Lung (tissue), 12 donors: ENCODE data around the gene XRCC4. TPM values are rescaled to one million over a fixed set of nuclear protein-coding genes. Genes with fewer than 3 reads are reported as not detected.

ENCODE experiments used
- ATAC-seq: fragments of 200-7000 bp; cut with Tn5 transposase; one replicate; pipeline ENCODE4 v1.9.1; 2020; ENCODE audit warnings: moderate number of reproducible peaks; ENCODE audit not compliant: insufficient read depth, low FRiP score
- DNase-seq, 3 donors: peaks; one replicate each; pipeline ENCODE4 v3.0.0-alpha.2; 2013 to 2017
- H3K27ac ChIP-seq, 2 donors: one replicate each; pipeline ENCODE4 v1.5.1; 2013; ENCODE audit warnings: mild to moderate bottlenecking in 2 of 2, moderate library complexity in 2 of 2, control low read depth in 1 of 2, inconsistent platforms in 1 of 2, low read depth in 1 of 2, low read length in 1 of 2
- H3K27me3 ChIP-seq, 3 donors: one replicate each; pipeline ENCODE4 v1.5.1; 2013; ENCODE audit warnings: low read length in 2 of 3; ENCODE audit not compliant: control insufficient read depth in 3 of 3, insufficient read depth in 3 of 3
- H3K36me3 ChIP-seq, 4 donors: one replicate each; pipeline ENCODE4 v1.5.1; 2013; ENCODE audit warnings: low read length in 4 of 4, mild to moderate bottlenecking in 1 of 4, moderate library complexity in 1 of 4; ENCODE audit not compliant: control insufficient read depth in 4 of 4, insufficient read depth in 4 of 4
- H3K4me1 ChIP-seq, 5 donors: one replicate each; pipeline ENCODE4 v1.5.1; 2013; ENCODE audit warnings: low read length in 5 of 5, mild to moderate bottlenecking in 2 of 5, moderate library complexity in 1 of 5; ENCODE audit not compliant: control insufficient read depth in 5 of 5, insufficient read depth in 5 of 5
- H3K4me3 ChIP-seq: one replicate; pipeline ENCODE4 v1.5.1; 2013; ENCODE audit warnings: mild to moderate bottlenecking, control low read depth, moderate library complexity
- H3K9ac ChIP-seq, 2 donors: one replicate each; pipeline ENCODE4 v1.5.1; 2013; ENCODE audit warnings: low read length in 2 of 2, control low read depth in 1 of 2; ENCODE audit not compliant: insufficient read depth in 1 of 2
- H3K9me3 ChIP-seq, 4 donors: one replicate each; pipeline ENCODE4 v1.5.1; 2013; ENCODE audit warnings: low read length in 3 of 4, mild to moderate bottlenecking in 1 of 4, moderate library complexity in 1 of 4; ENCODE audit not compliant: control insufficient read depth in 4 of 4, insufficient read depth in 3 of 4
- WGBS, 2 donors: extraction: QIAGEN DNeasy Blood & Tissue Kit; methylation state at CpG; one replicate each; pipeline ENCODE4 v1.1.7; 2013; 5-methylcytosine and 5-hydroxymethylcytosine counted together
- polyA plus RNA-seq, 2 donors: library from polyadenylated mRNA; stranded (reverse); fragments of 200-250 nt; gene quantifications; one replicate each; pipeline ENCODE4 v1.2.1, GENCODE V29; 2013
- total RNA-seq, 2 donors: library from RNA; depleted of rRNA in 1 of 2; stranded (reverse); fragments of >200 nt in 1 of 2; gene quantifications; one replicate each; pipeline ENCODE4 v1.2.1, GENCODE V29; 2014 to 2021
- TF ChIP-seq, protein P1 (sequence below): IDR thresholded peaks from 2 replicates; pipeline ENCODE4 v1.5.1; 2012; ENCODE audit warnings: mild to moderate bottlenecking; ENCODE audit errors: control extremely low read depth, extremely low read depth
- donor health status: control.
- donor health status: control.
- donor health status: Bipolar disorder and iron deficiency.
- donor health status: healthy.
- donor health status: DM: yes; HTN: yes; CAD: no.

The XRCC4 gene
- total and polyA plus RNA-seq, 4 donors: 3.8 to 10.7 (median 8.4) TPM

DNA sequence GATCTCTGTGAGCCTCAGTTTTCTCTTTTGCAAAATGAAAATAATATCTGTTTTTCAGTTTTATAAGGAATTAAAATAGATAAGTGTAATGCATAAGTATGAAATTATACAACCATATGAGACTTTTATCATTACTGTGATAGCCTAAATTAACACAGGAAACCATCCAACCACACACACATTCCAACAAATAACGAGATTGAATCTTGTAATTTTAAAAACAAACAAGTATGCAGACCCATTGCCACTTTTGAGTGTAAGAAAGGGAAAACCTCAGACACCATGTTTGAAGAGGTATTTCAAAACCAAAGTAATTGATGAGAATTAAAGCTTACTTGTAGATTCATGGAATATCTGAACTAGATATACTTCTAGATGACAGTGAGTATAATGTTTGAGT is 32.0 kb downstream of the XRCC4 start:
- H3K36me3 ChIP-seq: peaks cover 0 to 3% (median 0%) of the 10 kb centered on the region in 4 donors
- no peak for ATAC-seq
- H3K4me3 ChIP-seq: no peak overlapping the region
- no peak for DNase-seq
- H3K9me3 ChIP-seq: peaks cover 0 to 3% (median 0%) of the 10 kb centered on the region in 4 donors
- no peaks in the 10 kb centered on the region for H3K27me3 ChIP-seq
- WGBS, 2 donors: 79 to 88% methylated on average over 1 of the region's 1 CpG
- no peak overlapping the region for H3K9ac ChIP-seq
- H3K4me1 ChIP-seq: no peaks in the 10 kb centered on the region
- TF ChIP-seq, protein P1, sequence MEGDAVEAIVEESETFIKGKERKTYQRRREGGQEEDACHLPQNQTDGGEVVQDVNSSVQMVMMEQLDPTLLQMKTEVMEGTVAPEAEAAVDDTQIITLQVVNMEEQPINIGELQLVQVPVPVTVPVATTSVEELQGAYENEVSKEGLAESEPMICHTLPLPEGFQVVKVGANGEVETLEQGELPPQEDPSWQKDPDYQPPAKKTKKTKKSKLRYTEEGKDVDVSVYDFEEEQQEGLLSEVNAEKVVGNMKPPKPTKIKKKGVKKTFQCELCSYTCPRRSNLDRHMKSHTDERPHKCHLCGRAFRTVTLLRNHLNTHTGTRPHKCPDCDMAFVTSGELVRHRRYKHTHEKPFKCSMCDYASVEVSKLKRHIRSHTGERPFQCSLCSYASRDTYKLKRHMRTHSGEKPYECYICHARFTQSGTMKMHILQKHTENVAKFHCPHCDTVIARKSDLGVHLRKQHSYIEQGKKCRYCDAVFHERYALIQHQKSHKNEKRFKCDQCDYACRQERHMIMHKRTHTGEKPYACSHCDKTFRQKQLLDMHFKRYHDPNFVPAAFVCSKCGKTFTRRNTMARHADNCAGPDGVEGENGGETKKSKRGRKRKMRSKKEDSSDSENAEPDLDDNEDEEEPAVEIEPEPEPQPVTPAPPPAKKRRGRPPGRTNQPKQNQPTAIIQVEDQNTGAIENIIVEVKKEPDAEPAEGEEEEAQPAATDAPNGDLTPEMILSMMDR: no peak
- no peak overlapping the region for H3K27ac ChIP-seq

DNA sequence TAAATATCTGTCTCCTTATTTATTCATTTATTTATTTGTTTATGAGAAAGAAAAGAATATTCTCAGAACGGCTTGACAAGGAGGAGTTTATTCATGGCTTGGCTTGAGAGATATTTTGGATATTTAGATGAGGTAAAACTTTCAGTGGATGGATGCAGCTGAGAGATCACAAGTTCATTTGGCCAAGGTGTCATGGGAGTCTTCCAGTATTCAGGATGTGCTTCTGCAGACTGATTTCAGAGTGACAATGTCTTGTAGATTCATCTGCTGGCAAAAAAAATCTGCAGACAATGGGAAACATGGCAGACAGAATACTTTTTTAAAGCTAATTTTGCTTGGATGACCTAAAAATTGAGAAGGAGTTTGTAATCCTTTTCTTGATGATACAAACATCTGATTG is 38.5 kb downstream of the XRCC4 start:
- no peak for ATAC-seq
- TF ChIP-seq, protein P1: no peak
- H3K9ac ChIP-seq: no peak overlapping the region

DNA sequence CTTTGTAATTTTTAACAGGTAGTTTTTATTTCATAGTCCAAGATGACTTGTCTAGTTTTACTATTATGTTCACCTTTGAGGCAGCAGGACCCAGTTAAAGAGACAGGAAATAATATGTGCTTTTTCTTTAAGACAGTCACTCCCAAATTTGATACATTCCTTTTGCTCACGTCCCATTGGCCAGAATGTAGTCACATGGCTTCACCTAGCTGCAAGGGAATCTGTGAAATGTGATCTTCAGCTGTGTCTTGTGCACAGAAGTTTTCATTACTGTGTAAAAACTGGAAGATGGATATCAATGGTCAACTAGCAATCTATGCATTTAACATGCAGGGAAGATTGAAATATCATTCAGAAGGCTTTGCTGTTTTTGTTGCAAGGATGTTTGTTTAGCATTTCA is 41.1 kb downstream of the XRCC4 start:
- H3K4me3 ChIP-seq: no peak overlapping the region
- no peaks in the 10 kb centered on the region for H3K27me3 ChIP-seq
- DNase-seq (no peak), ATAC-seq (no peak)
- 96 to 100% methylated on average over 1 of the region's 1 CpG for WGBS, 2 donors
- no peak overlapping the region for H3K9ac ChIP-seq
- TF ChIP-seq, protein P1: no peak
- no peak overlapping the region for H3K27ac ChIP-seq
- H3K36me3 ChIP-seq: peaks cover 0 to 1% (median 0%) of the 10 kb centered on the region in 4 donors
- H3K4me1 ChIP-seq: no peaks in the 10 kb centered on the region
- H3K9me3 ChIP-seq: peaks cover 0 to 3% (median 0%) of the 10 kb centered on the region in 4 donors

More for the DNA sequence above, 38.5 kb downstream of the XRCC4 start:
- WGBS, 2 donors: 87 to 93% methylated on average over 1 of the region's 1 CpG
- no peak overlapping the region for H3K4me3 ChIP-seq
- peaks cover 0 to 3% (median 0%) of the 10 kb centered on the region in 4 donors for H3K36me3 ChIP-seq
- H3K4me1 ChIP-seq: no peaks in the 10 kb centered on the region
- H3K27ac ChIP-seq: no peak overlapping the region
- H3K9me3 ChIP-seq: peaks cover 0 to 3% (median 1%) of the 10 kb centered on the region in 4 donors
- DNase-seq: no peak
- H3K27me3 ChIP-seq: no peaks in the 10 kb centered on the region

DNA sequence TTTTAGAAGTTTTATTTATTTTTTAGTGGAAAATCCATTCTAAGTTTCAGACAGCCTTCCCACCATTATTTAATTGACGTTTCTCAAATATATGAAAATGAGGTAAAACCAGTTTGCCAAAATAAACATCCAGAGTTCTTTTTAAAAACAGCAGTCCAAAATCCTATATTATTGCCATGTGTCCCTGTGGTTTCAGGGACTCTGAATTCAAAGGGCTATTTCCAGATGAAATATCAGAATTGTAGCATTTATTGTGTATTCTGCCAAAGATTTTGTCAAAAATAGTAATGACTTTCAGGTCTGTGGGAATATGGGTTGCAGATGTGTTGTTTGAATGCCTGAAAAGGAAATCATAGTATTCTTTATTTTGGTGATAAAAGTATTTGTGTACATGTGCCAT is 41.6 kb downstream of the XRCC4 start:
- no peak for ATAC-seq
- DNase-seq: no peak
- H3K9me3 ChIP-seq: peaks cover 0 to 3% (median 0%) of the 10 kb centered on the region in 4 donors
- no peaks in the 10 kb centered on the region for H3K36me3 ChIP-seq
- TF ChIP-seq, protein P1: no peak
- H3K4me1 ChIP-seq: no peaks in the 10 kb centered on the region
- no peaks in the 10 kb centered on the region for H3K27me3 ChIP-seq
- H3K27ac ChIP-seq: no peak overlapping the region
- H3K9ac ChIP-seq: no peak overlapping the region
- H3K4me3 ChIP-seq: no peak overlapping the region
- 80 to 98% methylated on average over 1 of the region's 1 CpG for WGBS, 2 donors
